Panc1 (cell line): ENCODE results near the gene SLC22A15. TPM values are rescaled to one million over a fixed set of nuclear protein-coding genes. Genes with fewer than 3 reads are reported as not detected.

ENCODE experiments used
- ATAC-seq: fragments of 200-7000 bp; cut with Tn5 transposase; 2 replicates; pipeline ENCODE4 v1.9.1; 2020; ENCODE audit warnings: mild to moderate bottlenecking, moderate library complexity
- BruUV-seq: library from RNA; stranded (reverse); fragments of 400-500 nt; replicated peaks from 2 replicates; lab custom pipeline; 2021; lab: Mats Ljungman, UMichigan
- CTCF ChIA-PET: fragments of 300-600 bp; sonication (Branson Sonifier 250); formaldehyde crosslinking; loops from one replicate; lab custom pipeline; 2022; ENCODE audit warnings: antibody characterized with exemption; lab: Charles Lee
- POLR2A ChIA-PET: fragments of 300-600 bp; sonication (Branson Sonifier 250); formaldehyde crosslinking; loops from one replicate; lab custom pipeline; 2022; ENCODE audit warnings: antibody characterized with exemption; lab: Charles Lee
- DNase-seq: peaks from one replicate; pipeline ENCODE4 v3.0.0-alpha.2; 2010; ENCODE audit warnings: low read depth, low spot score
- H3K27ac ChIP-seq: 2 replicates; pipeline ENCODE4 v1.5.1; 2011; ENCODE audit warnings: mild to moderate bottlenecking, low read length, inconsistent platforms
- H3K27me3 ChIP-seq: fragments of 200-500 bp; sonication (Bioruptor generic); 2 replicates; pipeline ENCODE4 v1.6.0; 2014; ENCODE audit warnings: low read length, inconsistent platforms; ENCODE audit not compliant: control insufficient read depth, insufficient read depth
- H3K36me3 ChIP-seq: fragments of 200-500 bp; sonication (Bioruptor generic); 2 replicates; pipeline ENCODE4 v1.5.1; 2014; ENCODE audit warnings: inconsistent platforms, mild to moderate bottlenecking, low read length, moderate library complexity; ENCODE audit not compliant: control insufficient read depth, insufficient read depth
- H3K4me1 ChIP-seq: 2 replicates; pipeline ENCODE4 v1.5.1; 2011; ENCODE audit warnings: inconsistent platforms, mild to moderate bottlenecking, low read length, moderate library complexity; ENCODE audit not compliant: control insufficient read depth, insufficient read depth
- H3K4me3 ChIP-seq, 2 experiments: 2 replicates each; pipeline ENCODE4 v1.5.1; 2011 to 2012; ENCODE audit warnings: low read depth in 2 of 2, low read length in 2 of 2, mild to moderate bottlenecking in 2 of 2, inconsistent platforms in 1 of 2, moderate library complexity in 1 of 2
- H3K9me3 ChIP-seq: fragments of 200-500 bp; sonication (Bioruptor generic); 2 replicates; pipeline ENCODE4 v1.5.1; 2014; ENCODE audit warnings: low read depth, mild to moderate bottlenecking, inconsistent platforms, low read length, moderate library complexity; ENCODE audit not compliant: control insufficient read depth, insufficient read depth
- POLR2AphosphoS5 ChIP-seq: IDR thresholded peaks from 2 replicates; pipeline ENCODE4 v1.6.1; 2012; ENCODE audit warnings: mild to moderate bottlenecking, low read depth, low read length, moderate library complexity
- SIN3A ChIP-seq: IDR thresholded peaks from 2 replicates; pipeline ENCODE4 v1.6.1; 2012; ENCODE audit warnings: low read depth, mild to moderate bottlenecking, low read length, moderate library complexity, borderline replicate concordance; ENCODE audit not compliant: insufficient read depth
- TCF7L2 ChIP-seq: IDR thresholded peaks from 2 replicates; pipeline ENCODE4 v1.6.1; 2011; ENCODE audit warnings: mild to moderate bottlenecking, low read depth, low read length, inconsistent platforms
- in situ Hi-C: cut with HindIII; loops from 2 replicates; pipeline ENCODE4 v1.10.0; 2016; ENCODE audit warnings: low sequenced_read_pairs, low pct_unique_long_range_greater_than_20kb
- intact Hi-C: fragments of 100-400 bp; cut with micrococcal nuclease; formaldehyde crosslinking; loops from one replicate; pipeline ENCODE4 v1.10.0; 2022; ENCODE audit not compliant: unreplicated experiment
- total RNA-seq: library from RNA; stranded (reverse); gene quantifications from one replicate; pipeline ENCODE4 v1.2.1, GENCODE V29; 2021; ENCODE audit not compliant: unreplicated experiment
- TF ChIP-seq, protein P1 (sequence below): fragments of 450-650 bp; IDR thresholded peaks from 2 replicates; pipeline ENCODE4 v1.5.1; 2017; ENCODE audit warnings: mild to moderate bottlenecking
- TF ChIP-seq, protein P2 (sequence below), 2 experiments: IDR thresholded peaks; 2 replicates each; pipeline ENCODE4 v1.6.1; 2011 to 2012; ENCODE audit warnings: low read depth in 2 of 2, control low read depth in 1 of 2, low read length in 1 of 2, mild to moderate bottlenecking in 1 of 2, moderate library complexity in 1 of 2; ENCODE audit not compliant: insufficient read depth in 1 of 2

Gene SLC22A15
- total RNA-seq, 1 experiment from 2014 or later = 0.21 TPM

DNA sequence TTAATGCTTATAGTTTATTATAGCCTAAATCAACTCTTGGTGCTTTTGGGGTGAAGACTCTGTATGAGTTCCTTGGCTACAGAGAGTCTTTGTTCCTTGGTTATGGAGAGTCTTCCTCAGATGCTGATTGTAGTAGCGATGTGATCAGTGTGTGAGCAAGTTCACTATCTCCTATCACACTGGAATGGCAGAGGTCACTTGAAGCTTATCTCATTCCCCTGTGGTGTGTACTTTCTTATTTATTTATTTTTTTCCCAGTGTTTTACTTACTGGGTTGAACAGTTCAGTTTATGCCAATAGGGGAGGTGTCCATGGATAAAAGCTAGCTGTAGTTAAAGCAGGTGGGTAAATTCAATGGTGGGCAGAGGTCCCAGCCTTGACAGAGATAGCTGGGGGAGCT, 114.8 kb downstream of the SLC22A15 start:
- TF ChIP-seq, protein P1, sequence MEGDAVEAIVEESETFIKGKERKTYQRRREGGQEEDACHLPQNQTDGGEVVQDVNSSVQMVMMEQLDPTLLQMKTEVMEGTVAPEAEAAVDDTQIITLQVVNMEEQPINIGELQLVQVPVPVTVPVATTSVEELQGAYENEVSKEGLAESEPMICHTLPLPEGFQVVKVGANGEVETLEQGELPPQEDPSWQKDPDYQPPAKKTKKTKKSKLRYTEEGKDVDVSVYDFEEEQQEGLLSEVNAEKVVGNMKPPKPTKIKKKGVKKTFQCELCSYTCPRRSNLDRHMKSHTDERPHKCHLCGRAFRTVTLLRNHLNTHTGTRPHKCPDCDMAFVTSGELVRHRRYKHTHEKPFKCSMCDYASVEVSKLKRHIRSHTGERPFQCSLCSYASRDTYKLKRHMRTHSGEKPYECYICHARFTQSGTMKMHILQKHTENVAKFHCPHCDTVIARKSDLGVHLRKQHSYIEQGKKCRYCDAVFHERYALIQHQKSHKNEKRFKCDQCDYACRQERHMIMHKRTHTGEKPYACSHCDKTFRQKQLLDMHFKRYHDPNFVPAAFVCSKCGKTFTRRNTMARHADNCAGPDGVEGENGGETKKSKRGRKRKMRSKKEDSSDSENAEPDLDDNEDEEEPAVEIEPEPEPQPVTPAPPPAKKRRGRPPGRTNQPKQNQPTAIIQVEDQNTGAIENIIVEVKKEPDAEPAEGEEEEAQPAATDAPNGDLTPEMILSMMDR = no peak
- TF ChIP-seq POLR2AphosphoS5 (no peak), TCF7L2 (no peak), SIN3A (no peak)
- TF ChIP-seq, protein P2, sequence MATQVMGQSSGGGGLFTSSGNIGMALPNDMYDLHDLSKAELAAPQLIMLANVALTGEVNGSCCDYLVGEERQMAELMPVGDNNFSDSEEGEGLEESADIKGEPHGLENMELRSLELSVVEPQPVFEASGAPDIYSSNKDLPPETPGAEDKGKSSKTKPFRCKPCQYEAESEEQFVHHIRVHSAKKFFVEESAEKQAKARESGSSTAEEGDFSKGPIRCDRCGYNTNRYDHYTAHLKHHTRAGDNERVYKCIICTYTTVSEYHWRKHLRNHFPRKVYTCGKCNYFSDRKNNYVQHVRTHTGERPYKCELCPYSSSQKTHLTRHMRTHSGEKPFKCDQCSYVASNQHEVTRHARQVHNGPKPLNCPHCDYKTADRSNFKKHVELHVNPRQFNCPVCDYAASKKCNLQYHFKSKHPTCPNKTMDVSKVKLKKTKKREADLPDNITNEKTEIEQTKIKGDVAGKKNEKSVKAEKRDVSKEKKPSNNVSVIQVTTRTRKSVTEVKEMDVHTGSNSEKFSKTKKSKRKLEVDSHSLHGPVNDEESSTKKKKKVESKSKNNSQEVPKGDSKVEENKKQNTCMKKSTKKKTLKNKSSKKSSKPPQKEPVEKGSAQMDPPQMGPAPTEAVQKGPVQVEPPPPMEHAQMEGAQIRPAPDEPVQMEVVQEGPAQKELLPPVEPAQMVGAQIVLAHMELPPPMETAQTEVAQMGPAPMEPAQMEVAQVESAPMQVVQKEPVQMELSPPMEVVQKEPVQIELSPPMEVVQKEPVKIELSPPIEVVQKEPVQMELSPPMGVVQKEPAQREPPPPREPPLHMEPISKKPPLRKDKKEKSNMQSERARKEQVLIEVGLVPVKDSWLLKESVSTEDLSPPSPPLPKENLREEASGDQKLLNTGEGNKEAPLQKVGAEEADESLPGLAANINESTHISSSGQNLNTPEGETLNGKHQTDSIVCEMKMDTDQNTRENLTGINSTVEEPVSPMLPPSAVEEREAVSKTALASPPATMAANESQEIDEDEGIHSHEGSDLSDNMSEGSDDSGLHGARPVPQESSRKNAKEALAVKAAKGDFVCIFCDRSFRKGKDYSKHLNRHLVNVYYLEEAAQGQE (IDR thresholded peaks at IDR 0.05; ENCODE audit: insufficient read depth in 1 of 2, low read depth in 2 of 2, low read length in 1 of 2) = no peak
- DNase-seq (no peak), ATAC-seq (no peak)
- H3K36me3 ChIP-seq = no peaks in the 10 kb centered on the region
- no peak overlapping the region for H3K4me3 ChIP-seq
- in situ Hi-C loops (no loop called here), intact Hi-C loops (no loop called here)
- ChIA-PET POLR2A (no interaction called here), CTCF (interaction anchor here (0.7 kb wide), 1 partner anchor 70 kb away, joined by 5 read pairs; no protein-coding TSS in a partner anchor)
- no peak overlapping the region for H3K27ac ChIP-seq
- no peaks in the 10 kb centered on the region for H3K9me3 ChIP-seq
- no peaks in the 10 kb centered on the region for H3K27me3 ChIP-seq
- H3K4me1 ChIP-seq = no peaks in the 10 kb centered on the region
- BruUV-seq = no TSS peak

DNA sequence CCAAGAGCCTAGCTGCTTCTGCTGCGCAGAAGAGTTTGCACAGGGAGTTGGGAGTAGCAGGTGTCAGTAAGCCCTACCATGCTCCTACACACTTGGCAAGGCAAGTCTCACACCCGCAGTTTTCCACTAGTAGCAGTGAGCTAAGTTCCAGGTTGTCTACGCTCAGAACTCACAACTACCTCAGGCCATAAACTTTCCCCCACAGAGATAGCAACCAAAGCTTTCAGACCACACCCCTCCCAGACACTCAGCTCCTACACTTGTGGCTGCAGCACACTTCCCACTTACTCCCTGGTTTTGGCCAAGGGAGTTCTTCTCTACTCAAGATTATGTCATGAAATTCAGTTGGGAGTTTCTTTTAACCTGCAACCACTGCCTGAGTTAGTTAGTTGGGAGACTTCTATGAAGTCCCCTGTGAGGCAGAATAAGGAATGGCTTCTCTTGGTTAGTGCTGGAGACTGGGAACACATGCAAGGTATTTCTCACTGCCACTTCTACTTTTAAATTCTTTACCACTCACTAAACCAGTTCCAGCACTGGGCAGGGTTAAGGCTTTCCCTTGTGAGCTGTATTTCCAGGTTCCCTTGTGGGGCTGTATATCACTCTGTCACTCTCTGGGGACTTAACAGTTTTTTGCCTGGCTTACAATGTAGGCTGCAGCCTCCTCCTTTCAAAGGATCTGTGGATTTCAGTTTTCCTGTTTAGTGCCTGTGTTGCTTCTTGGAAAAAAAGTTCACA, 116.6 kb downstream of the SLC22A15 start:
- POLR2A ChIA-PET = no interaction called here
- H3K27ac ChIP-seq = no peak overlapping the region
- no peak for ATAC-seq
- TF ChIP-seq, protein P1 = no peak
- TF ChIP-seq TCF7L2 (no peak), POLR2AphosphoS5 (no peak), SIN3A (no peak)
- TF ChIP-seq, protein P2 (IDR thresholded peaks at IDR 0.05; ENCODE audit: insufficient read depth in 1 of 2, low read depth in 2 of 2, low read length in 1 of 2) = no peak
- intact Hi-C loops = no loop called here
- H3K36me3 ChIP-seq = no peaks in the 10 kb centered on the region
- BruUV-seq = no TSS peak
- H3K9me3 ChIP-seq = no peaks in the 10 kb centered on the region
- CTCF ChIA-PET = no interaction called here
- in situ Hi-C loops = no loop called here
- no peaks in the 10 kb centered on the region for H3K4me1 ChIP-seq
- no peak for DNase-seq
- no peaks in the 10 kb centered on the region for H3K27me3 ChIP-seq
- no peak overlapping the region for H3K4me3 ChIP-seq
